H1 (cell line): ENCODE data around the gene MAGI2. TPM values are rescaled to one million over a fixed set of nuclear protein-coding genes. Genes with fewer than 3 reads are reported as not detected.

Source experiments
- CTCF ChIA-PET: fragments of 300-600 bp; sonication (Branson Sonifier 250); formaldehyde crosslinking; loops from one replicate; lab custom pipeline; 2021; ENCODE audit not compliant: partially characterized antibody; lab: Charles Lee
- POLR2A ChIA-PET: fragments of 300-600 bp; sonication (Branson Sonifier 250); formaldehyde crosslinking; loops from one replicate; lab custom pipeline; 2021; ENCODE audit warnings: inconsistent platforms; ENCODE audit not compliant: partially characterized antibody; lab: Charles Lee
- DNase-seq, 2 experiments: peaks; one replicate each; pipeline versions ENCODE4 v3.0.0 to v3.0.0-alpha.2; 2010 to 2022; ENCODE audit warnings: low spot score in 2 of 2, low read depth in 1 of 2, mixed read lengths in 1 of 2
- FAIRE-seq: peaks from 2 replicates; lab custom pipeline; 2011; peaks lifted over from hg19 to GRCh38; lab: Jason Lieb, UNC
- H2AFZ ChIP-seq: 2 replicates; pipeline ENCODE4 v1.8.1; 2012; ENCODE audit warnings: low read length, inconsistent platforms
- H2AK5ac ChIP-seq: 2 replicates; pipeline ENCODE4 v1.6.1; 2013; ENCODE audit warnings: low read depth, low read length
- H2BK120ac ChIP-seq: replicated peaks from 2 replicates; pipeline ENCODE3; 2013; ENCODE audit warnings: low read depth, low read length, inconsistent platforms
- H2BK12ac ChIP-seq: 2 replicates; pipeline ENCODE4 v1.6.1; 2013; ENCODE audit warnings: low read depth, low read length
- H2BK15ac ChIP-seq: 2 replicates; pipeline ENCODE4 v1.6.1; 2013; ENCODE audit warnings: low read length
- H2BK20ac ChIP-seq: 2 replicates; pipeline ENCODE4 v1.6.1; 2013; ENCODE audit warnings: low read length
- H2BK5ac ChIP-seq: 2 replicates; pipeline ENCODE4 v1.6.1; 2013; ENCODE audit warnings: low read depth, low read length
- H3K14ac ChIP-seq: 2 replicates; pipeline ENCODE4 v1.6.1; 2013; ENCODE audit warnings: inconsistent platforms; ENCODE audit not compliant: insufficient read length
- H3K18ac ChIP-seq: 2 replicates; pipeline ENCODE4 v1.6.1; 2013; ENCODE audit warnings: low read length; ENCODE audit errors: extremely low read depth
- H3K23ac ChIP-seq: 2 replicates; pipeline ENCODE4 v1.6.1; 2013; ENCODE audit warnings: inconsistent platforms; ENCODE audit not compliant: insufficient read length
- H3K23me2 ChIP-seq: 2 replicates; pipeline ENCODE4 v1.6.1; 2013; ENCODE audit warnings: low read depth, low read length
- H3K27ac ChIP-seq: 2 replicates; pipeline ENCODE4 v1.6.1; 2011; ENCODE audit warnings: low read depth, low read length, inconsistent platforms
- H3K27me3 ChIP-seq, 4 experiments: replicated peaks in 1 of 4; 1 replicate in 1 of 4; 2 replicates in 3 of 4; pipeline versions ENCODE4 v1.6.1 to v1.8.1; 2011 to 2013; ENCODE audit warnings: low read length in 3 of 4, mild to moderate bottlenecking in 3 of 4, inconsistent platforms in 2 of 4, mixed read lengths in 2 of 4, moderate library complexity in 1 of 4; ENCODE audit not compliant: control insufficient read depth in 3 of 4, insufficient read depth in 3 of 4; ENCODE audit errors: extremely low read depth in 1 of 4
- H3K36me3 ChIP-seq, 4 experiments: 2 replicates each; pipeline versions ENCODE4 v1.6.1 to v1.8.1; 2011 to 2013; ENCODE audit warnings: mild to moderate bottlenecking in 4 of 4, low read length in 3 of 4, moderate library complexity in 2 of 4, control low read depth in 1 of 4, inconsistent platforms in 1 of 4; ENCODE audit not compliant: insufficient read depth in 4 of 4, control insufficient read depth in 2 of 4
- H3K4ac ChIP-seq: replicated peaks from 2 replicates; pipeline ENCODE3; 2013; ENCODE audit warnings: low read length, low read depth, mixed read lengths, inconsistent platforms; ENCODE audit not compliant: insufficient read length
- H3K4me1 ChIP-seq, 4 experiments: replicated peaks in 1 of 4; 1 replicate in 1 of 4; 2 replicates in 3 of 4; pipeline versions ENCODE4 v1.6.1 to v1.8.1; 2011 to 2013; ENCODE audit warnings: low read length in 3 of 4, inconsistent platforms in 2 of 4, mixed read lengths in 1 of 4; ENCODE audit not compliant: insufficient read depth in 4 of 4, control insufficient read depth in 3 of 4
- H3K4me2 ChIP-seq, 2 experiments: 2 replicates each; pipeline versions ENCODE4 v1.6.1 to v1.8.1; 2011 to 2013; ENCODE audit warnings: low read depth in 2 of 2, low read length in 2 of 2, control low read depth in 1 of 2, inconsistent platforms in 1 of 2, mild to moderate bottlenecking in 1 of 2; ENCODE audit not compliant: insufficient read depth in 1 of 2
- H3K4me3 ChIP-seq, 4 experiments: fragments of 200-600, 300-600 bp in 1 of 4; sonication (generic), shearing (Covaris generic), sonication (Bioruptor Twin) in 1 of 4; 2 replicates each; pipeline versions ENCODE4 v1.5.1 to v1.8.1; 2011 to 2016; ENCODE audit warnings: low read length in 4 of 4, low read depth in 3 of 4, control low read depth in 2 of 4, inconsistent platforms in 2 of 4, mild to moderate bottlenecking in 2 of 4, mixed read lengths in 1 of 4, moderate library complexity in 1 of 4; ENCODE audit not compliant: insufficient read depth in 2 of 4; ENCODE audit errors: extremely low read depth in 1 of 4
- H3K56ac ChIP-seq: replicated peaks from 2 replicates; pipeline ENCODE3; 2013; ENCODE audit warnings: low read depth, mild to moderate bottlenecking, mixed read lengths, low read length, inconsistent platforms; ENCODE audit not compliant: insufficient read length
- H3K79me1 ChIP-seq: 2 replicates; pipeline ENCODE4 v1.6.1; 2013; ENCODE audit warnings: low read depth, low read length, control low read depth
- H3K79me2 ChIP-seq, 2 experiments: 2 replicates each; pipeline versions ENCODE4 v1.6.1 to v1.8.1; 2012 to 2013; ENCODE audit warnings: low read length in 2 of 2, mild to moderate bottlenecking in 2 of 2, inconsistent platforms in 1 of 2; ENCODE audit not compliant: insufficient read depth in 2 of 2, control insufficient read depth in 1 of 2
- H3K9ac ChIP-seq, 4 experiments: replicated peaks in 1 of 4; 1 replicate in 1 of 4; 2 replicates in 3 of 4; pipeline versions ENCODE4 v1.6.1 to v1.8.1; 2011 to 2013; ENCODE audit warnings: low read depth in 3 of 4, low read length in 3 of 4, control low read depth in 2 of 4, mild to moderate bottlenecking in 2 of 4, moderate library complexity in 2 of 4, inconsistent platforms in 1 of 4; ENCODE audit errors: extremely low read depth in 1 of 4
- H3K9me3 ChIP-seq, 2 experiments: 2 replicates each; pipeline versions ENCODE4 v1.6.1 to v1.8.1; 2012 to 2013; ENCODE audit warnings: mild to moderate bottlenecking in 2 of 2, moderate library complexity in 2 of 2, control low read depth in 1 of 2, inconsistent platforms in 1 of 2, low read depth in 1 of 2, low read length in 1 of 2, mixed read lengths in 1 of 2; ENCODE audit not compliant: insufficient read depth in 2 of 2
- H4K20me1 ChIP-seq, 2 experiments: replicated peaks in 1 of 2; 2 replicates each; pipeline versions ENCODE3 to v1.8.1; 2011 to 2013; ENCODE audit warnings: inconsistent platforms in 2 of 2, low read length in 2 of 2, mild to moderate bottlenecking in 1 of 2; ENCODE audit not compliant: insufficient read depth in 2 of 2, control insufficient read depth in 1 of 2
- H4K5ac ChIP-seq: 2 replicates; pipeline ENCODE4 v1.6.1; 2013; ENCODE audit warnings: low read length, low read depth, mixed read lengths, inconsistent platforms; ENCODE audit not compliant: insufficient read length
- H4K8ac ChIP-seq: 2 replicates; pipeline ENCODE4 v1.8.0; 2013; ENCODE audit warnings: mild to moderate bottlenecking, moderate library complexity, low read length, inconsistent platforms; ENCODE audit not compliant: insufficient read depth; ENCODE audit errors: extremely low read depth
- H4K91ac ChIP-seq: replicated peaks from 2 replicates; pipeline ENCODE3; 2013; ENCODE audit warnings: low read length, mixed read lengths, inconsistent platforms; ENCODE audit not compliant: insufficient read length
- CBX8 ChIP-seq: fragments of 300-800, 300-1000 bp; sonication (generic); IDR thresholded peaks from 2 replicates; pipeline ENCODE4 v1.7.1; 2016; ENCODE audit warnings: low read depth, low read length, borderline replicate concordance
- FOSL1 ChIP-seq: IDR thresholded peaks from 2 replicates; pipeline ENCODE4 v1.6.1; 2011; ENCODE audit warnings: mild to moderate bottlenecking, low read depth, low read length, moderate library complexity; ENCODE audit not compliant: insufficient read depth
- GABPA ChIP-seq: IDR thresholded peaks from 2 replicates; pipeline ENCODE4 v1.6.1; 2011; ENCODE audit warnings: mild to moderate bottlenecking, low read length, moderate library complexity, borderline replicate concordance; ENCODE audit not compliant: insufficient read depth
- HDAC6 ChIP-seq: IDR thresholded peaks from one replicate; pipeline ENCODE4 v1.7.1; 2012; ENCODE audit warnings: low read depth, mild to moderate bottlenecking, inconsistent platforms, low read length, moderate library complexity
- MAX ChIP-seq: IDR thresholded peaks from 2 replicates; pipeline ENCODE4 v1.6.1; 2012; ENCODE audit warnings: inconsistent platforms
- PHF8 ChIP-seq: fragments of 200-600 bp; sonication (generic); conservative IDR thresholded peaks from 2 replicates; pipeline ENCODE4 v1.7.1; 2012; ENCODE audit warnings: low read depth, mild to moderate bottlenecking, inconsistent platforms, low read length, moderate library complexity
- RAD21 ChIP-seq, 2 experiments: IDR thresholded peaks in 1 of 2; conservative IDR thresholded peaks in 1 of 2; 2 replicates each; pipeline ENCODE4 v1.6.1; 2011; ENCODE audit warnings: low read depth in 2 of 2, low read length in 2 of 2, improper control_type of control experiment in 1 of 2, inconsistent platforms in 1 of 2, mild to moderate bottlenecking in 1 of 2, moderate library complexity in 1 of 2
- RBBP5 ChIP-seq: IDR thresholded peaks from 2 replicates; pipeline ENCODE4 v1.7.1; 2012; ENCODE audit warnings: low read depth, mild to moderate bottlenecking, inconsistent platforms, low read length, moderate library complexity, borderline replicate concordance
- RFX5 ChIP-seq: IDR thresholded peaks from 2 replicates; pipeline ENCODE4 v1.6.1; 2011; ENCODE audit warnings: low read depth, low read length, improper control_type of control experiment, borderline replicate concordance
- SIRT6 ChIP-seq: IDR thresholded peaks from one replicate; pipeline ENCODE4 v1.7.1; 2012; ENCODE audit warnings: low read length, inconsistent platforms
- SP4 ChIP-seq: IDR thresholded peaks from 2 replicates; pipeline ENCODE4 v1.6.1; 2012; ENCODE audit warnings: low read length, inconsistent platforms
- SRF ChIP-seq: IDR thresholded peaks from 2 replicates; pipeline ENCODE4 v1.6.1; 2011; ENCODE audit warnings: mild to moderate bottlenecking, low read depth, low read length, moderate library complexity
- USF2 ChIP-seq: IDR thresholded peaks from 2 replicates; pipeline ENCODE4 v1.6.1; 2011; ENCODE audit warnings: low read length, improper control_type of control experiment
- WGBS, 2 experiments: shearing (Covaris generic) in 1 of 2; methylation state at CpG; one replicate each; pipeline versions ENCODE4 v1.1.6 to v1.1.7; 2013 to 2015; ENCODE audit warnings: low lambda C conversion rate in 2 of 2, mixed read lengths in 2 of 2, inconsistent platforms in 1 of 2, low coverage in 1 of 2, missing lambda C conversion rate in 1 of 2; ENCODE audit not compliant: insufficient replicate concordance in 2 of 2, insufficient coverage in 1 of 2, insufficient read length in 1 of 2; ENCODE audit errors: extremely low coverage in 1 of 2, missing lambda C conversion rate in 1 of 2; 5-methylcytosine and 5-hydroxymethylcytosine counted together
- polyA plus RNA-seq, 7 experiments: library from polyadenylated mRNA; depleted of rRNA in 3 of 7; stranded (reverse) in 5 of 7; unstranded in 2 of 7; fragments of >200 nt in 5 of 7; fragments of 200-250 nt in 2 of 7; gene quantifications; 1 replicate in 5 of 7; 2 replicates in 1 of 7; 4 replicates in 1 of 7; pipeline versions ENCODE4 v1.2.1 to v1.2.3, GENCODE V29; 2011 to 2013; ENCODE audit warnings: missing spikeins in 2 of 7, mixed read lengths in 2 of 7
- total RNA-seq: library from RNA; stranded (reverse); fragmentation: NEBNext Ultra II Directional; extraction: Animal tissue kit (Norgen Biotek cat#: 25700); gene quantifications from 2 replicates; pipeline ENCODE4 v1.2.1, GENCODE V29; 2021

Gene MAGI2
- total and polyA plus RNA-seq, 2 of the 8 experiments (the other 6 are each of a cell fraction or from before 2014, with no cell fraction given) = 6.0 to 27.3 TPM

- Histone ChIP-seq H2BK15ac (no peak overlapping the region), H3K23me2 (no peaks in the 10 kb centered on the region), H3K4ac (no peak overlapping the region), H2BK5ac (no peak overlapping the region), H3K56ac (no peak overlapping the region), H3K27ac (no peak overlapping the region), H4K8ac (no peak overlapping the region), H4K91ac (no peak overlapping the region), H3K23ac (no peak overlapping the region), H3K9me3 (peaks cover 0 to 2% of the 10 kb centered on the region in 2 experiments; a peak in 1 of 4 replicates), H2BK120ac (no peak overlapping the region), H4K5ac (no peak overlapping the region), H3K9ac (no peak overlapping the region), H4K20me1 (no peaks in the 10 kb centered on the region), H3K79me2 (no peaks in the 10 kb centered on the region), H2AK5ac (no peak overlapping the region), H3K4me2 (no peak overlapping the region), H3K14ac (no peak overlapping the region), H3K79me1 (no peaks in the 10 kb centered on the region), H3K27me3 (peaks cover 0 to 1% (median 0%) of the 10 kb centered on the region in 4 experiments; a peak in 1 of 7 replicates), H3K4me1 (peaks cover 0 to 4% (median 0%) of the 10 kb centered on the region in 4 experiments; a peak in 4 of 7 replicates), H2BK20ac (no peak overlapping the region), H2BK12ac (no peak overlapping the region), H3K18ac (no peak overlapping the region), H3K4me3 (no peak overlapping the region), H3K36me3 (no peaks in the 10 kb centered on the region), H2AFZ (no peak overlapping the region)
- ChIA-PET POLR2A (no interaction called here), CTCF (no interaction called here)
- FAIRE-seq (peak; percentile 32), DNase-seq (peak in 1 of 2 experiments; percentile 13)
- 39% methylated on average over 2 of the region's 2 CpGs; no CpG with 5 or more reads in 1 of the 2 experiments for WGBS, 2 experiments
- no peak for TF ChIP-seq GABPA
- TF ChIP-seq SRF = no peak
- TF ChIP-seq HDAC6 = no peak
- TF ChIP-seq RAD21 (IDR thresholded peaks at IDR 0.05 in 1 of 2, conservative IDR thresholded peaks at IDR 0.05 in 1 of 2; ENCODE audit: low read depth in 2 of 2, low read length in 2 of 2) = no peak
- no peak for TF ChIP-seq PHF8
- TF ChIP-seq CBX8 = no peak
- no peak for TF ChIP-seq USF2
- TF ChIP-seq SIRT6 = no peak
- TF ChIP-seq RBBP5 = no peak
- TF ChIP-seq FOSL1 = no peak
- no peak for TF ChIP-seq SP4
- no peak for TF ChIP-seq MAX
- no peak for TF ChIP-seq RFX5
Observed at GRCh38 chr7:78794101-78794500, 659.4 kb downstream of the MAGI2 start.
